Esophagus squamous epithelium (tissue), 5 donors: ENCODE data around the gene GLS. TPM values are rescaled to one million over a fixed set of nuclear protein-coding genes. Genes with fewer than 3 reads are reported as not detected.

Experiments
- DNase-seq: peaks from one replicate; lab custom pipeline; 2025; lab: John Stamatoyannopoulos, UW
- H3K27ac ChIP-seq, 4 donors: fragments of 200-600 bp; sonication (generic); one replicate each; pipeline ENCODE4 v1.5.1; 2016 to 2019; ENCODE audit warnings: mild to moderate bottlenecking in 1 of 4
- H3K27me3 ChIP-seq, 4 donors: fragments of 200-600 bp; sonication (generic); 1 replicate in 3 of 4; 2 replicates in 1 of 4; pipeline versions ENCODE4 v1.5.1 to v1.6.0; 2017 to 2021; ENCODE audit warnings: antibody characterized with exemption in 1 of 4
- H3K36me3 ChIP-seq, 3 donors: fragments of 200-600 bp; sonication (generic); one replicate each; pipeline ENCODE4 v1.5.1; 2016 to 2019
- H3K4me1 ChIP-seq, 3 donors: fragments of 200-600 bp; sonication (generic); one replicate each; pipeline ENCODE4 v1.5.1; 2017 to 2019
- H3K4me3 ChIP-seq, 4 donors: fragments of 200-600 bp; sonication (generic); 1 replicate in 3 of 4; 2 replicates in 1 of 4; pipeline ENCODE4 v1.5.1; 2016 to 2019; ENCODE audit warnings: mild to moderate bottlenecking in 2 of 4, moderate library complexity in 1 of 4
- H3K9me3 ChIP-seq, 3 donors: fragments of 200-600 bp; sonication (generic); one replicate each; pipeline ENCODE4 v1.5.1; 2016 to 2019
- CTCF ChIP-seq, 6 experiments: fragments of 450-650 bp in 4 of 6; fragments of 200-600 bp in 2 of 6; sonication (generic) in 2 of 6; IDR thresholded peaks; one replicate each; pipeline ENCODE4 v1.5.1; 2016 to 2019; ENCODE audit warnings: antibody characterized with exemption in 6 of 6, mild to moderate bottlenecking in 4 of 6, moderate library complexity in 4 of 6
- POLR2A ChIP-seq, 4 donors: fragments of 450-650 bp; IDR thresholded peaks; one replicate each; pipeline ENCODE4 v1.6.1; 2017; ENCODE audit warnings: antibody characterized with exemption in 4 of 4, mild to moderate bottlenecking in 4 of 4, moderate library complexity in 3 of 4
- WGBS, 2 donors: methylation state at CpG; one replicate each; pipeline ENCODE4 v1.1.5; 2018; 5-methylcytosine and 5-hydroxymethylcytosine counted together
- intact Hi-C: fragments of 100-400 bp; cut with DNase I; formaldehyde crosslinking; loops from one replicate; pipeline ENCODE4 v1.15.0; 2022
- total RNA-seq, 4 donors: library from RNA; depleted of rRNA; stranded (reverse); fragments of >200 nt; gene quantifications; one replicate each; pipeline ENCODE4 v1.1.0, GENCODE V29; 2016
- donor health status: DM: yes; HTN: yes; CAD: no.

GLS gene
- total RNA-seq, 4 donors from 2014 or later: 22.0 to 84.1 (median 45.9) TPM

- WGBS, 2 donors: 82 to 83% methylated on average over 3 of the region's 3 CpGs
- TF ChIP-seq POLR2A (IDR thresholded peaks at IDR 0.05) (no peak), CTCF (IDR thresholded peaks at IDR 0.05) (no peak)
- intact Hi-C loops: no loop called here
Observed at GRCh38 chr2:190904640-190905261, 24.1 kb downstream of the GLS start.

GRCh38 chr2:190908532-190908931 is 27.9 kb downstream of the GLS start:
- H3K4me1 ChIP-seq: no peaks in the 10 kb centered on the region
- DNase-seq: no peak
- no peak overlapping the region for H3K4me3 ChIP-seq
- H3K27ac ChIP-seq: no peak overlapping the region
- peaks cover 0 to 64% (median 0%) of the 10 kb centered on the region in 3 donors for H3K36me3 ChIP-seq
- no peaks in the 10 kb centered on the region for H3K9me3 ChIP-seq
- TF ChIP-seq CTCF (IDR thresholded peaks at IDR 0.05) (no peak), POLR2A (IDR thresholded peaks at IDR 0.05) (no peak)
- intact Hi-C loops: no loop called here
- WGBS, 2 donors: 97 to 100% methylated on average over 5 of the region's 5 CpGs
- H3K27me3 ChIP-seq: no peaks in the 10 kb centered on the region

More at GRCh38 chr2:190904640-190905261, 24.1 kb downstream of the GLS start:
- Histone ChIP-seq H3K4me1 (no peaks in the 10 kb centered on the region), H3K9me3 (no peaks in the 10 kb centered on the region), H3K27me3 (no peaks in the 10 kb centered on the region), H3K4me3 (no peak overlapping the region), H3K27ac (no peak overlapping the region), H3K36me3 (peaks cover 0 to 78% (median 0%) of the 10 kb centered on the region in 3 donors)
- DNase-seq: no peak

- peaks cover 0 to 58% (median 0%) of the 10 kb centered on the region in 3 donors for H3K36me3 ChIP-seq
- no peaks in the 10 kb centered on the region for H3K27me3 ChIP-seq
- DNase-seq: no peak
- intact Hi-C loops: no loop called here
- no peaks in the 10 kb centered on the region for H3K4me1 ChIP-seq
- no peak overlapping the region for H3K27ac ChIP-seq
- no peak overlapping the region for H3K4me3 ChIP-seq
- no peaks in the 10 kb centered on the region for H3K9me3 ChIP-seq
- WGBS, 2 donors: 96 to 100% methylated on average over 2 of the region's 2 CpGs
- no peak for TF ChIP-seq CTCF (IDR thresholded peaks at IDR 0.05)
Observed at GRCh38 chr2:190909680-190910079, 29.1 kb downstream of the GLS start.

GRCh38 chr2:190910341-190911136 is 29.9 kb downstream of the GLS start:
- Histone ChIP-seq H3K27ac (no peak overlapping the region), H3K4me3 (no peak overlapping the region), H3K4me1 (no peaks in the 10 kb centered on the region), H3K9me3 (no peaks in the 10 kb centered on the region), H3K27me3 (no peaks in the 10 kb centered on the region), H3K36me3 (peaks cover 0 to 56% (median 0%) of the 10 kb centered on the region in 3 donors)
- DNase-seq: no peak
- intact Hi-C loops: no loop called here
- WGBS, 2 donors: 44 to 48% methylated on average over 3 of the region's 3 CpGs
- TF ChIP-seq CTCF (IDR thresholded peaks at IDR 0.05) (no peak), POLR2A (IDR thresholded peaks at IDR 0.05) (no peak)

- no peaks in the 10 kb centered on the region for H3K27me3 ChIP-seq
- H3K4me1 ChIP-seq: no peaks in the 10 kb centered on the region
- no peak overlapping the region for H3K27ac ChIP-seq
- no peak overlapping the region for H3K4me3 ChIP-seq
- peaks cover 0 to 60% (median 0%) of the 10 kb centered on the region in 3 donors for H3K36me3 ChIP-seq
- no peak for DNase-seq
- WGBS, 2 donors: 75 to 79% methylated on average over 3 of the region's 3 CpGs
- no peak for TF ChIP-seq CTCF (IDR thresholded peaks at IDR 0.05)
- no peak for TF ChIP-seq POLR2A (IDR thresholded peaks at IDR 0.05)
- H3K9me3 ChIP-seq: no peaks in the 10 kb centered on the region
- intact Hi-C loops: no loop called here
Observed at GRCh38 chr2:190911813-190912212, 31.2 kb downstream of the GLS start.
